Ovary (tissue), 3 donors: ENCODE measurements around the gene ANGEL1.

Experiments
- EP300 ChIP-seq: sonication (generic); formaldehyde crosslinking; IDR thresholded peaks from one replicate; pipeline ENCODE4 v1.6.1; 2017; ENCODE audit warnings: antibody characterized with exemption
- TF ChIP-seq, protein P1 (sequence below), 3 donors: fragments of 450-650 bp in 2 of 3; fragments of 200-600 bp in 1 of 3; IDR thresholded peaks; one replicate each; pipeline versions ENCODE4 v1.5.1 to v1.8.0; 2016 to 2022; ENCODE audit warnings: antibody characterized with exemption in 3 of 3, mild to moderate bottlenecking in 1 of 3
- donor health status: DM: no; HTN: no; CAD: no.

DNA sequence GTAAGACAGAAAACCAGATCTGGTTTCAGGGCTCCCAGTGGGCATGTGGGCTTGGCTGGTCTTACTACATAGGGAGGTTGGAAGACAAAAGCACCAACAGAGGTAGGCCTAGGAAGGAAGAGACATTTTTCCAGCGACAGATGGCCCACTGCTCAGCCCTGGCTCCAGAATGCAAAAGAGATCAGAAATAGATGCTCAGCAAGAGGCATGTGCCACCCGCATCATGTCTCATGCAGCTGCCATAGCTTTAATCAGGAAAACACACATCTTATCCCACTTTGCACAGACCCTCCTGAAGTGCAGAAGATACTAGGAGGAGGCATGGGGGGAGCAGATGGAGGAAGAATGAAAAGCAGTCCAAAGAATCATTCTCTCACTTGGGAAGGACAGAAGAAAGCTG is 26.1 kb downstream of the ANGEL1 start:
- TF ChIP-seq, protein P1, sequence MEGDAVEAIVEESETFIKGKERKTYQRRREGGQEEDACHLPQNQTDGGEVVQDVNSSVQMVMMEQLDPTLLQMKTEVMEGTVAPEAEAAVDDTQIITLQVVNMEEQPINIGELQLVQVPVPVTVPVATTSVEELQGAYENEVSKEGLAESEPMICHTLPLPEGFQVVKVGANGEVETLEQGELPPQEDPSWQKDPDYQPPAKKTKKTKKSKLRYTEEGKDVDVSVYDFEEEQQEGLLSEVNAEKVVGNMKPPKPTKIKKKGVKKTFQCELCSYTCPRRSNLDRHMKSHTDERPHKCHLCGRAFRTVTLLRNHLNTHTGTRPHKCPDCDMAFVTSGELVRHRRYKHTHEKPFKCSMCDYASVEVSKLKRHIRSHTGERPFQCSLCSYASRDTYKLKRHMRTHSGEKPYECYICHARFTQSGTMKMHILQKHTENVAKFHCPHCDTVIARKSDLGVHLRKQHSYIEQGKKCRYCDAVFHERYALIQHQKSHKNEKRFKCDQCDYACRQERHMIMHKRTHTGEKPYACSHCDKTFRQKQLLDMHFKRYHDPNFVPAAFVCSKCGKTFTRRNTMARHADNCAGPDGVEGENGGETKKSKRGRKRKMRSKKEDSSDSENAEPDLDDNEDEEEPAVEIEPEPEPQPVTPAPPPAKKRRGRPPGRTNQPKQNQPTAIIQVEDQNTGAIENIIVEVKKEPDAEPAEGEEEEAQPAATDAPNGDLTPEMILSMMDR (IDR thresholded peaks at IDR 0.05) = no peak
- TF ChIP-seq EP300 = no peak
